ENCODE results near the gene GRAMD1A.
"Not testable (repeated sequence)": the region's sequence is repeated elsewhere in the genome, so short reads cannot be mapped to it uniquely, and the experiment has no call there.

The GRAMD1A gene

DNA sequence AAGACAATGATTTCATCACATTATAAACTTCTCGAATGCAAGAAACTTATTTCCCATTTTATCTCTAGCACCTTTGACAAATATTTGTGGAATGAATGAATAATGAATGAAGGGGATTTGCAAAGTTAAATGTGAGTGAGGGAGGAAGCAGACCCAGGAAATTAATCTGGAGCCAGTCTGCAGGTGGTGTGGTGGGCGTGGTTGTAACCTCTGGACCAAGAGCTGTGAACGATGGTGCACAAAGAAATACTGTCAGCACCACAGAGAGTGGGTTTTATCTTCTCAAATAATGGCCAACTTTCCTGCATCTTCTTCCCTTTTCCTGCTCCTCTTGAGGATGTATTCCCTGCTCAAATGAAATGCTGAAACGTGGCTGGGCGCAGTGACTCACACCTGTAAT is 25.1 kb upstream of the GRAMD1A start:
- no peak overlapping the region for H3K27ac ChIP-seq
- no peak for DNase-seq (ENCODE audit: low read depth, low spot score)

DNA sequence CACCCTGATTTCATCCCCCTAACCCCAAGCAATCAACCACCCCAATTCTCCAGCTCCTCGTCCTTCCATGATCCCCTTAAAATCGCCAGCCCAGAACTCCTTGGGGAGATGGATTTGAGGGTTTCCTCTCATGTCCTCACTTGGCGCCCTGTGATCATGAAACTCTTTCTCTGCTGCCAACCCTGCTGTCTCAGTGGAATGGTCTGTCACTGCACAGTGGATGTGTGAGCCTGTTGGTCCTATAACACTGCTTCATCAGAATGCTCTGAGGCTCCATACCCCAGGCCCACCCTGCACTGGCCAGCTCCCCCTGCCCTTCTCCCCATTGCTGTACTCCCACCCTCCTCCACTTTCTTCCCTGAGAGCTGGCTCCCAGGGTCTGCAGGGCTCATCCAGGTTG is 23.5 kb upstream of the GRAMD1A start:
- no peak for DNase-seq (ENCODE audit: low read depth, low spot score)
- H3K27ac ChIP-seq = no peak overlapping the region

DNA sequence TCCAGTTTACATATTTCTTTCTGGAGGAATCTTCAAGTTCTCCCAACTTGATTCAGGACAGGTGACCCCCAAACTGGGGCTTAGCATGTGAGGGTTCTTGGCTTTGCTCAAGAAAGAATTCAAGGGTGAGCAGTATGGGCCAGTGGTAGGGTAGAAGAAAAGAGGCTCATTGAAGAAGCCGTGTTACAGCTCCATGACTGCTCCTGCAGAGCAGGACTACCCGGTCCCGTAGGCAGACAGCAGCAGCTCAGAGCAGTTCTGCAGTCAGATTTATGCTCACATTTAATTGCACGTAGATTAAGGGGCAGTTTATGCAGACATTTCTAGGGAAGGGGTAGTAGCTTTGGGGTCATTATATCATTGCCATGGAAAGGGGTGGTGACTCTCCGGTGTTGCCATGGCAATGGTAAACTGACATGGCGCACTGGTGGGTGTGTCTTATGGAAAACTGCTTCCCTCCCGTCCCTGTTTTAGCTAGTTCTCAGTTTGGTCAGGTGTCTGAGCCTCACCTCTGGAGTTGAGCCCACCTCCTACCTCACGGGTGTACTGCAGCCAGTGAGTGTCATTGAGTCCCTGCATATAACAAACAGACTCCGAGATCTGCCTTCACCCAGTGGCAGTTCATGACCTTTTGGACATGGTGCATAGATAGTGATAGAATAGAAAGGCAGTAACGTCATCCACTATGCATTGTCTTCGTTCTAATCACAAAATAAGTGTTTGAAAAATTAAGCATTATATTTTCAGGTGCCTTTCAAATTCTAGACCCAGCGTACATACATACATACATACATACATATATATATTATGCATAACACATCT is 20.1 kb upstream of the GRAMD1A start:
- no peak for DNase-seq (ENCODE audit: low read depth, low spot score)
- no peak overlapping the region for H3K27ac ChIP-seq

DNA sequence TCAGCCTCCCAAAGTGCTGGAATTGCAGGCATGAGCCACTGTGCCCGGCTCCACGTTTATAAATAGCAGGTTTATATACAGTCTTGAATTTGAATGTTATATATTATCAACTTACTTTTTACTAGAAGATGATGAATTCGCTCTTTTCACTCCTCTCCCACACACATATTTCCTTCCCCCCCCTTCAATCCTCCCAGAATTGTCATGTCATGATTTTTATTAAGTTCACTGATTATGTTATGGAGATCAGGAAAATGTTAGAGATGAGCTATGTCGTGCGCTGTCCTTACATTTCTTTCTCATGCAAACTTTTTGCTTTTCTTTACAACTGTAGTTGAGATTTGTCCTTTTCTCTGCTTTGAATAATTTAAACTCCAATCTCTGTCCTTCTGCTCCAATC is 17.8 kb upstream of the GRAMD1A start:
- no peak for DNase-seq (ENCODE audit: low read depth, low spot score)
- no peak overlapping the region for H3K27ac ChIP-seq

DNA sequence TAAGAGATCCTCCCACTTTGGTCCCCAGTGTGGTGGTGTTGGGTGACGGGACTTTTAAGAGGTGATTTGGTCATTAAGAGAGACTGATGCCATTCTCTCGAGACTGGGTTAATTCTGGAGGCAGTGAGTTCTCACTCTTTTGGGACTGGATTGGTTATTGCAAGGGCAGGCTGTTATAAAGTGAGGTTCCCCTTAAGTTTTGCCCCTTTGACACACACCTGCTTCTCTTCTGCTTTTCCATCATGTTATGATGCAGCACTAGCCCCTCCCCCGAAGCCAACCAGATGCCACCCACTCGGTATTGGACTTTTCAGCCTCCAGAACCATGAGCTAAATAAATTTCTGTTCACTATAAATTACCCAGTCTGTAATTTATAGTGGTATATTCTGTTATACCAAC is 16.3 kb upstream of the GRAMD1A start:
- no peak overlapping the region for H3K27ac ChIP-seq
- DNase-seq (ENCODE audit: low read depth, low spot score) = no peak

DNA sequence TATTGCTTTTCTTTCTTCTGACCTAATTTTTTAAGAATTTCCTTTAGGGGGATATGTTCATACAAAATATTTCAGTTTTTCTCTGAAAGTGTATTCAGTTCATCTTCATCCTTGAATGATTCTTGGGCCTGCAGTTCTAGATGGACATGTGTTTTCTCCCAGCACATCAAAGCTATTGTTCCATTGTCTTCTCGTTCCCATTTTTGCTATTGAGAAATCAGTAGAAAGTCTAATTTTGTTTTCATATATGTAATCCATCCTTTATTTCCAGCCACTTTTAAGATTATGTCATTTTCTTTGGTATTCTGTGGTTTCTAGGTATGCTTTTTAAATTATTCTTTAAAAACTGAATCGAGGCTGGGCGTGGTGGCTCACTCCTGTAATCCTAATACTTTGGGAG is 15.8 kb upstream of the GRAMD1A start:
- no peak for DNase-seq (ENCODE audit: low read depth, low spot score)
- no peak overlapping the region for H3K27ac ChIP-seq

DNA sequence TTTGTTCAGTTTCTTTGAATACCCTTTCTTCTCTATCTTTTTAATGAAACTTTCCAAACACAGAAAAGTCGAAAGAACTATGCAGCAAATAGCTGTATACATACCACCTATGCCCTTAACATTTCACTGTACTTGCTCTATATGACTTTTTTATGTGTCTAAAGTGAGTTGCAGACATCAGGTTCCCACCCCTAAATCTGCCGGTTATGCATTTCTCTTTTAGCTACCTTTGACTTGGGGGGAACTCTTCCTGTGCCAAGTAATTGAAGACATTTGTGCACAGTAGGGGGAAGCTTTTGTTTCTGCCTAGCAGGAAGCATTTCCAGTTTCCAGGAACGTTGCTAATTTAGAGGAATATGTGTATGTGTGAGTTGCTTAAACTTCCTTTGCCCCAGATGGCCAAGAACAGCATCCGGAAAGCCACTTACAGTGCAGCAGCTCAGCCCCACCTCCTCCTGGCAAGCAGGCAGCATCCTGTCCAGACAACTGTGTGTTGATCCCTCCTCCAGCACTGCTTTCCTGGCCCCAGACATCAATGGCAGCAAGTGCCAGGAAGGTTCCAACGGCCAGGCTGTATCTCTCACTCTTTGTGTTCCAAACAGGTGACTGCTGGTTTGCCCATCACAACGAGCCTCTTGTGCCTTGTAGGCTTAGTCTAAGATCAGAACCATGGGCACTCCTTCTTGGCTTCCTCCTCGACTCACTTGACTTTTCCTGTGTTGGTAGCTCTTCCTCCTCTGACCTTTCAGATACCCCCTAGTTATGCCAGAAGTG is 14.7 kb upstream of the GRAMD1A start:
- no peak overlapping the region for H3K27ac ChIP-seq
- no peak for DNase-seq (ENCODE audit: low read depth, low spot score)

DNA sequence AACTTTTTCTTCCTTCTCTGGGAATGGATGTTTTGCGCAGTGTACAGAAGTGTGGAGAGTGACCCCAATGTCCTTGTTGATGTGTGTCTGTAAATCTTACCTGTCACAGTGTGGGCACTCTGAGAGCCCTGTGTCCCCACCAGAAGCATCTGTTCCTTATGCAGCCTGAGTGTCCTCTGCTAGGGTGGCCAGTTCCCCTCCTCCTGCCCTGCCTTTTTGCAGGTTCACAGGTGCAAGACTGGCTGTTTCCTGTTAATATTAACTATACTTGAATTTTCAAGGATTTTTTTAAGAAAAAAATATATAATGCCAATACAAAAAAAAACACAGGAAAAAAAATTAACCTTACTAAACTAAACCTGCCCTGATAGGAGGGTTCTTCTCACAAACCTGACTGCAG is 12.0 kb upstream of the GRAMD1A start:
- no peak for DNase-seq (ENCODE audit: low read depth, low spot score)
- no peak overlapping the region for H3K27ac ChIP-seq

DNA sequence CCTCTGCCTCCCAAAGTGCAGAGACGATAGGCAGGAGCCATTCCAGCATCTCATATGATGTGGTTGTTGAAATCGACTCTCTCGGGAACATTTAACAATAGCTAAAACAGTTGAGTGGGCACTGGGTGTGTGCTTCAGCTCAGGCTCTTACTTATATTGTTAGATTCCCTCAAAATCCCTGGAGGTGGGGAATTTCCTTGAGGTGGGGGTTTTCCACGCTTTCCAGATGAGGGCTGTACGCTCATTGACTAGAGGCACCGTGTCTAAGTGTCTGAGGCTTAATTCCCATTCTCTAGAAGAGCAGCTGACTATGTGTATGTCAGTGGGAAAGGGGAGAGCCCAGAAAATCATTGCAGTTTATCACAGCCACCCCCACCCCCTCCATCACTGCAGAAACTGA is 10.8 kb upstream of the GRAMD1A start:
- H3K27ac ChIP-seq = no peak overlapping the region
- no peak for DNase-seq (ENCODE audit: low read depth, low spot score)

DNA sequence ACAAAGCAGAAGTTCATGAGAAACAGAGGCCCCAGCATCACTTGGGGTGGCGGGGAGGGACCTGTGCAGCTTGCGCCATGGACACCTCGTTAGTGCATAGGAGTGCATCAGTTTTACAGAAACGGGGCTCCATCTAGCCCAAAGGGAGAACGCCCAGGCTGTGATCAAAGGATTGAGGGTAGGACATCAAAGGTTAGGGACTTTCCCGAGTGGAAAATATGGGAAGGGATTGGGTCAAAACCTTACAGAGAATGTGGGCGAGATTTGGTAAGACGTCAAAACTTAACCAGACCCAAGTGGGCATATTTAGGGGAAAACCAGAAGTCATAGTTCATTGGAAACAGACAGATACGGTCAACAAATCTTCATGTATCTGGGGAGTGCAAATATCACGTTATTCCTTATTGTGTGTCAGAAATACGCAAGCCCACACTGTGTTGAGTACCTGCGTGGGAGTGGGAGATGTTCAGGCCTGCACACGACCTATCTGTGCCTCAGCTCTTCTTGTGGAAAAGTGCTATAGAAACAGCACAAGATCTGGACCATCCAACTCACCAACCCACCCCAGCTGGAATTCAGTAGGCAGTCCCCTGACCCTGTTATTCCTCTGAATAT is 9.4 kb upstream of the GRAMD1A start:
- no peak for DNase-seq (ENCODE audit: low read depth, low spot score)

DNA sequence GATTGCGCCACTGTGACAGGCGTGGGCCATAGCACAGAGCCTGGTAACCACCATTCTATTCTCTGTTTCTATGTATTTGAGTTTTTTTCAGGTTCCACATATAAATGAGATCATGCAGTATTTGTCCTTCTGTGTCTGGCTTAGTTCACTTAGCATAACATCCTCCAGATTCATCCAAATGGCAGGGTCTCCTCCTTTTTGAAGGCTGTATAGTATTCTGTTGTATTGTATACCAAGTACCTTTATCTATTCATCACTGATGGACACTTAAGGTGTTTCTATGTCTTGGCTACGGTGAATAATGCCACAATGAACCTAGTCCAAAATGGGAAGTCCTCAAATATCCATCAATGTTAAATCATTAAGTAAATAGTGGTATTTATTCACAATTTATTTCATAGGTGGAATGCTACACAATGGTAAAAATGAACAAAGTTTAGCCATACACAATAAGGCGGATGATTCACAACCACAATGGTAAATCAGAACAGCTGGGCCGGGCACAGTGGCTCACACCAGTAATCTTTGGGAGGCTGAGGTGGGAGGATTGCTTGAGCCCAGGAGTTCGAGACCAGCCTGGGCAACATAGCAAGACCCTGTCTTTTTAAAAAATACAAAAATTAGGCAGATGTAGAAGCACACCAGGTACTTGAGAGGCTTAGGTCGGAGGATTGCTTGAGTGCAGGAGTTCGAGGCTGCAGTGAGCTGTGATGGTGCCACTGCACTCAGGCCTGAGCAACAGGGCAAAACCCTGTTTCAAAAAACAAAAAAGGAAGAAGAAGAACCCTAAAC is 8.4 kb upstream of the GRAMD1A start:
- no peak for DNase-seq (ENCODE audit: low read depth, low spot score)
- H3K27ac ChIP-seq = no peak overlapping the region

More for the DNA sequence above, 9.4 kb upstream of the GRAMD1A start:
- H3K27ac ChIP-seq = no peak overlapping the region

DNA sequence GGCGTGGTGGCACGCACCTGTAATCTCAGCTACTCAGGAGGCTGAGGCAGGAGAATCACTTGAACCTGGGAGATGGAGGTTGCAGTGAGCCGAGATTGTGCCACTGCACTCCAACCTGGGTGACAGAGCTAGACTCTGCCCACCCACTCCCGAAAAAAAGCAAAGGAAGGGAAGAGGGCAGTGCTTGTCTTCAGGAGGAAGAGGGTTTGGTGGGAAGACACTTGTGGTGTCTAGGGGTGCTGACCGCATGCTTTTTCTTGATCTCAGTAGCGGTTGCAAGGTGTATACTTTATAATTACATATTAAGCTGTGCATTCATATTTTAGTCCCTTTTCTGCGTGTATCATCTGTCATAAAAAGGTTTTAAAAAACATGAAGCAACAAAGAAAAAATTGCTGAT is 7.5 kb upstream of the GRAMD1A start:
- H3K27ac ChIP-seq; DNase-seq (ENCODE audit: low read depth, low spot score): not testable (repeated sequence)

DNA sequence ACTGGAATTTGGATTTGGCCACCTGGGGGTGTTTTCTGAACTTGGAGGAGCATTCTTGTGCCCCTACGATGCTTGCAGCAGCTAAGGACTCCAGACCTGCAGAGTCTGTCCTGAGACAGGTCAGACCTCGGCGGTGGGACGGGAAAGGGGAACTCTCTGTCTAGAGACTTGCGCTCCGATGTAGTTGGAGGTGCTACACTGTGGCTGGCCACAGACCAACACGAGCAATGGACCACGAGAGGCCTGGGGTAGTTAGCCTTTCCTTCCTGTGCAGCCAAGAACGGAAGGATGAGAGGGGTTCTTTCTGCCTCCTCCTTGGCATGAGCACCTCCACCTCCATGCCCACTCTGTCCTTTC is 5.9 kb upstream of the GRAMD1A start:
- DNase-seq (ENCODE audit: low read depth, low spot score) = no peak
- no peak overlapping the region for H3K27ac ChIP-seq

DNA sequence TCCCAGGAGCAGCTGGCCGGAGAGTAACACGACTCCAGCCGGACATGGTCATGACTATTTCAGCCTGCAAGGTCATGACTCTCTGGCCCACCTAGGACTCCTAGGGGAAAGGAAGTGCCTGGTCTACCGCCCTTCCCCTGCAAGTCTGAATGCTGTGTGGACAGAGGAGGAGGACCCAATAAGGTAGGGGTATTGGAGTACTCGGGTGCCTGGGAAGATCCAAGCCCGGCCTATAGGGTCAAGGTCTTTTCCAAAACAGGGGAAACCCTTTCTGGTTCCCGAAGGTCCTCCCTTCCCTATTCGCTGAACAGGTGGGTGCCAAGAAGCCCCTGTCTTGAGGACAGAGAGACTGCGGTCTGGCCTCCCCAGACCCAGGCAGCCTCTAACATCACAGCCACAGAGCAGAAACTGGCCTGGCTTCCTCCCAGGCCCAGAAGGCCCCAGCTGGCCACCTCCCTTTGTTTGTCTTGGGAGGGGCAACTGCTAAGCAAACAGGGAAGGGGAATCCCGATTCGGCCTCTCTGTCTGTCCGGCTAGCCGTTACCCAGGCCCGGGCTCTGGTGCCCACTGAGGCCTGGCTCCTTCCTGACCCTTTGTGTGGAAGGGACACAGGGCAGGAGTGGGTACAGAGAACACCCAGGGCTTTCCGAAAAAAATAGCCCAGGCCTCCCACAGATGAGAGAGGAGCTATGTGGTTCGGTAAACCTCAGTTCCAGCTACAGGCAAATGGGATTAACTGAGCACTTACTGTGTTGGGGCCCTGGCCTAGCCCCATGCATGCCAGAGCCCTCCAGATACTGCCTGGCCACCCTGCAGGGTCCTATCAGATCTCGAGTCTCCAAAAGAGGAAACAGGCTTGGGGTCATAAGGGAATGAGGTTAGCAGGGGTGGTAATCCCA is 5.2 kb upstream of the GRAMD1A start:
- no peak overlapping the region for H3K27ac ChIP-seq
- no peak for DNase-seq (ENCODE audit: low read depth, low spot score)

DNA sequence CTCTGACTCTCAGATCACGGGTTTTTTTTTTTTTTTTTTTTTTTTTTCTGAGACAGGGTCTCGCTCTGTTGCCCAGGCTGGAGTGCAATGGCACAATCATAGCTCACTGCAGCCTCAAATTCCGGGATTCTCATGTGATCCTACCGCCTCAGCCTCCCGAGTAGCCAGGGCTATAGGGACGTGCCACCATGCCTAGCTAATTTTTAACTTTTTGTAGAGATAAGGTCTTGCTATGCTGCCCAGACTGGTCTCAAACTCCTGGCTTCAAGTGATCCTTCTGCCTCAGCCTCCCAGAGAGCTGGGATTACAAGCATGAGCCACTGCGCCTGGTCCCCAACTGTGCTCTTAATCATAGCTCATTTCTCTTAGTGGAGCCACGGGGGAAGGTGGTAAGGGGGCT is 4.6 kb upstream of the GRAMD1A start:
- H3K27ac ChIP-seq = no peak overlapping the region
- DNase-seq (ENCODE audit: low read depth, low spot score) = no peak

DNA sequence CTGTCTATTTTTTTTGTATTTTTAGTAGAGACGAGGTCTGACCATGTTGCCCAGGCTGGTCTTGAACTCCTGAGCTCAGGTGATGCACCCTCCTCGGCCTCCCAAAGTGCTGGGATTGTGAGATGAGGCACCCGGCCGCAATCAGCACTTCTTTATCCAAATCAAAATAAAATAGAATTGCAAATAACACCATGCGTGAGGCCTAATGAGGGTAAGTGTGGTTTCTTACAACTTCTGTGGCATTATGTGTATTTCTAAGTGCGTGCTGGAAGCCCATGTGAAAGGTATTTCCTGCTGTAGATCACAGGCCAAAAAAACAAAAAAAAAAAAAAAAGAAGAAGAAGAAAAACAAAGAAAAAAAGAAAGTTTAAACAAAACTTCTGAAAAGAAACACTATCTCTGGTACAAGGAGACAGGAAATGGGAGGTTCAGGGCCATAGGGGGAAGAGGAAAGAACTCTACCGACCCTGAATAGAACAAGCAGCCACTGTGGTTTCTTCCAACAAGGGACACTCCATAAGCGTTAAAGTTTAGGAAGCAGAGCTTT is 3.0 kb upstream of the GRAMD1A start:
- no peak overlapping the region for H3K27ac ChIP-seq
- DNase-seq (ENCODE audit: low read depth, low spot score) = no peak

DNA sequence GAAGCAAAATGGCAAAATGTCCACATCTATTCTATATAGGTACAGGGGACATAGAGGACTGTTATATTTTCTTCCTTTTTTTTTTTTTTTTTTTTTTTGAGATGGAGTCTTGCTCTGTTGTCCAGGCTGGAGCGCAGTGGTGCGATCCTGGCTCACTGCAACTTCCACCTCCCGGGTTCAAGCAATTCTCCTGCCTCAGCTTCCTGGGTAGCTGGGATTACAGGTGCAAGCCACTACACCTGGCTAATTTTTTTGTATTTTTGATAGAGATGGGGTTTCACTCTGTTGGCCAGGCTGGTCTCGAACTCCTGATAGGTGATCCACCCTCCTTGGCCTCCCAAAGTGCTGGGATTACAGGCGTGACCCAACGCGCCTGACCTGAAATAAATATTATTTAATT is 1.9 kb upstream of the GRAMD1A start:
- not testable (repeated sequence) for DNase-seq (ENCODE audit: low read depth, low spot score); H3K27ac ChIP-seq

DNA sequence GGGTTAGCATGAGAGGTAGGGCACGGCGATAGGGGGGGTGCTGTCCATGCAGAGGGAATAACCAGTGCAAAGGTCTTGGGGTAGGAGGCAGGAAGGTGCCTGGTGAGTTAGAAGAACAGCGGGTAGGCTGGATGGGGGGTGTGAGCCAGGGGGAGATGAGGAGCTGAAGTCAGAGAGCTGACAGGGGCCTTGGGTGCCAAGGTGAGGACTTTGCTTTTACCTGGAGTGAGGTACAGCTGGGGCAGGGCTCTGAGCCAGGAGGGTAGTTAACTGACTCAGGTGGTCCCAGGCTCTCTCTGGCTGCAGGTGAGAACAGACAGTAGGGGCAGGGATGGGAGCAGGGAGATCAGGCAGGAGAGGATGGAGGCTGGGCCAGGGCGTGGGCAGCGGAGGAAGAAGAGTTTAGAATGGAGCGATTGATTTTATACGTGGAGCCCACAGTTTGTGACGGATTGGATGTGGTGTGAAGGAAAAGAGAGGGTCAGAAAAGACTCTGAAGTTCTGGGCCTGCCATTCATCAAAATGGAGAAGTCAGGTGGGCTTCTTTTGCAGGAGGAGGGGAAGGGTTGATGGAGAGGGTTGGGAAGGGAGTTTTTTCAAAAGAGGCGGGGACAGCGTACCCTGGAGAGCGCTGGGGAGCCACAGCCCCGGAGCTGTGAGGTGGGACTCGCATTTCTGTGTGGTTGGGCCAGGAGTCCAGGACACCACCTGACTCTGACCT is 1.2 kb upstream of the GRAMD1A start:
- DNase-seq (ENCODE audit: low read depth, low spot score) = no peak
- H3K27ac ChIP-seq = peak overlapping the region; percentile 78

DNA sequence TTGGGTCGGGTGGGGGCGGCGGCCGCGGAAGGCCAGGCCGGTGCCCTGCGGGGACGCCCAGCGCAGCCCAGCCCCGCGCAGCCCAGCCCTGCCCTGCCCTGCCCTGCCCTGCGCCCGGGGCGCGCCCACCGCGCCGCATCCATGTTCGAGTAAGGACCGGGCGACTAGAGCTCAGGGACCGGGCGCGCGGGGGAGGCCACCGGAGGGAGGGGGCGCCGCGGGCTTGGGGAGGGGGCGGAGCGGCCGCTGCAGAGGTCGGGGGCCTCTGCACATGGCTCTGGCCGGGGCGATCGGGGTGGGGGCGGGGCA is 169 bp downstream of the GRAMD1A start:
- H3K27ac ChIP-seq = peak overlapping the region; percentile 78
- DNase-seq (ENCODE audit: low read depth, low spot score) = no peak
